ENCODE measurements around the gene KIF16B. TPM values are rescaled to one million over a fixed set of nuclear protein-coding genes. Genes with fewer than 3 reads are reported as not detected.

The KIF16B gene
- total and polyA plus RNA-seq, 2 of the 8 experiments (the other 6 are each of a cell fraction or from before 2014, with no cell fraction given) = 3.0 to 9.2 TPM

DNA sequence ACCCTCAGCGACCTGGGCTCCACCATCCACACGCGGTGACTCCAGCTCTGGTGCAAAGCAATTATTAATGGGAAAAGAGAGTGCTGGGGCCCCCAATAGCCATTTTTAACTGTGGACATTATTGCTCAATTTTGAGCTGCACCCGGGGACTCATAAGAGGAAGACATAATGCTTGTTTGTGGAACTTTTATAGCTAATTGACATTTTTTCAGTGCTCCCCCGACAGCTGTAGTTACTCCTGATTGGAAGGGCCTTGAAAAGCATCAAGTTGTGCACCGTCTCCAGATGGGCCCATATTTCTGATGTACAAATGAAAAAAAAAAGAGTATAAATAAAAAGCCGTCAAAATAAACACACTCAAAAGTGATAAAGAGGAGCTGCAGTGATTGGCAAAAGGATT is 327.0 kb downstream of the KIF16B start (continued):
- TF ChIP-seq BACH1 (IDR thresholded peaks at IDR 0.05; ENCODE audit: low read length) = no peak
- TF ChIP-seq, protein P1, sequence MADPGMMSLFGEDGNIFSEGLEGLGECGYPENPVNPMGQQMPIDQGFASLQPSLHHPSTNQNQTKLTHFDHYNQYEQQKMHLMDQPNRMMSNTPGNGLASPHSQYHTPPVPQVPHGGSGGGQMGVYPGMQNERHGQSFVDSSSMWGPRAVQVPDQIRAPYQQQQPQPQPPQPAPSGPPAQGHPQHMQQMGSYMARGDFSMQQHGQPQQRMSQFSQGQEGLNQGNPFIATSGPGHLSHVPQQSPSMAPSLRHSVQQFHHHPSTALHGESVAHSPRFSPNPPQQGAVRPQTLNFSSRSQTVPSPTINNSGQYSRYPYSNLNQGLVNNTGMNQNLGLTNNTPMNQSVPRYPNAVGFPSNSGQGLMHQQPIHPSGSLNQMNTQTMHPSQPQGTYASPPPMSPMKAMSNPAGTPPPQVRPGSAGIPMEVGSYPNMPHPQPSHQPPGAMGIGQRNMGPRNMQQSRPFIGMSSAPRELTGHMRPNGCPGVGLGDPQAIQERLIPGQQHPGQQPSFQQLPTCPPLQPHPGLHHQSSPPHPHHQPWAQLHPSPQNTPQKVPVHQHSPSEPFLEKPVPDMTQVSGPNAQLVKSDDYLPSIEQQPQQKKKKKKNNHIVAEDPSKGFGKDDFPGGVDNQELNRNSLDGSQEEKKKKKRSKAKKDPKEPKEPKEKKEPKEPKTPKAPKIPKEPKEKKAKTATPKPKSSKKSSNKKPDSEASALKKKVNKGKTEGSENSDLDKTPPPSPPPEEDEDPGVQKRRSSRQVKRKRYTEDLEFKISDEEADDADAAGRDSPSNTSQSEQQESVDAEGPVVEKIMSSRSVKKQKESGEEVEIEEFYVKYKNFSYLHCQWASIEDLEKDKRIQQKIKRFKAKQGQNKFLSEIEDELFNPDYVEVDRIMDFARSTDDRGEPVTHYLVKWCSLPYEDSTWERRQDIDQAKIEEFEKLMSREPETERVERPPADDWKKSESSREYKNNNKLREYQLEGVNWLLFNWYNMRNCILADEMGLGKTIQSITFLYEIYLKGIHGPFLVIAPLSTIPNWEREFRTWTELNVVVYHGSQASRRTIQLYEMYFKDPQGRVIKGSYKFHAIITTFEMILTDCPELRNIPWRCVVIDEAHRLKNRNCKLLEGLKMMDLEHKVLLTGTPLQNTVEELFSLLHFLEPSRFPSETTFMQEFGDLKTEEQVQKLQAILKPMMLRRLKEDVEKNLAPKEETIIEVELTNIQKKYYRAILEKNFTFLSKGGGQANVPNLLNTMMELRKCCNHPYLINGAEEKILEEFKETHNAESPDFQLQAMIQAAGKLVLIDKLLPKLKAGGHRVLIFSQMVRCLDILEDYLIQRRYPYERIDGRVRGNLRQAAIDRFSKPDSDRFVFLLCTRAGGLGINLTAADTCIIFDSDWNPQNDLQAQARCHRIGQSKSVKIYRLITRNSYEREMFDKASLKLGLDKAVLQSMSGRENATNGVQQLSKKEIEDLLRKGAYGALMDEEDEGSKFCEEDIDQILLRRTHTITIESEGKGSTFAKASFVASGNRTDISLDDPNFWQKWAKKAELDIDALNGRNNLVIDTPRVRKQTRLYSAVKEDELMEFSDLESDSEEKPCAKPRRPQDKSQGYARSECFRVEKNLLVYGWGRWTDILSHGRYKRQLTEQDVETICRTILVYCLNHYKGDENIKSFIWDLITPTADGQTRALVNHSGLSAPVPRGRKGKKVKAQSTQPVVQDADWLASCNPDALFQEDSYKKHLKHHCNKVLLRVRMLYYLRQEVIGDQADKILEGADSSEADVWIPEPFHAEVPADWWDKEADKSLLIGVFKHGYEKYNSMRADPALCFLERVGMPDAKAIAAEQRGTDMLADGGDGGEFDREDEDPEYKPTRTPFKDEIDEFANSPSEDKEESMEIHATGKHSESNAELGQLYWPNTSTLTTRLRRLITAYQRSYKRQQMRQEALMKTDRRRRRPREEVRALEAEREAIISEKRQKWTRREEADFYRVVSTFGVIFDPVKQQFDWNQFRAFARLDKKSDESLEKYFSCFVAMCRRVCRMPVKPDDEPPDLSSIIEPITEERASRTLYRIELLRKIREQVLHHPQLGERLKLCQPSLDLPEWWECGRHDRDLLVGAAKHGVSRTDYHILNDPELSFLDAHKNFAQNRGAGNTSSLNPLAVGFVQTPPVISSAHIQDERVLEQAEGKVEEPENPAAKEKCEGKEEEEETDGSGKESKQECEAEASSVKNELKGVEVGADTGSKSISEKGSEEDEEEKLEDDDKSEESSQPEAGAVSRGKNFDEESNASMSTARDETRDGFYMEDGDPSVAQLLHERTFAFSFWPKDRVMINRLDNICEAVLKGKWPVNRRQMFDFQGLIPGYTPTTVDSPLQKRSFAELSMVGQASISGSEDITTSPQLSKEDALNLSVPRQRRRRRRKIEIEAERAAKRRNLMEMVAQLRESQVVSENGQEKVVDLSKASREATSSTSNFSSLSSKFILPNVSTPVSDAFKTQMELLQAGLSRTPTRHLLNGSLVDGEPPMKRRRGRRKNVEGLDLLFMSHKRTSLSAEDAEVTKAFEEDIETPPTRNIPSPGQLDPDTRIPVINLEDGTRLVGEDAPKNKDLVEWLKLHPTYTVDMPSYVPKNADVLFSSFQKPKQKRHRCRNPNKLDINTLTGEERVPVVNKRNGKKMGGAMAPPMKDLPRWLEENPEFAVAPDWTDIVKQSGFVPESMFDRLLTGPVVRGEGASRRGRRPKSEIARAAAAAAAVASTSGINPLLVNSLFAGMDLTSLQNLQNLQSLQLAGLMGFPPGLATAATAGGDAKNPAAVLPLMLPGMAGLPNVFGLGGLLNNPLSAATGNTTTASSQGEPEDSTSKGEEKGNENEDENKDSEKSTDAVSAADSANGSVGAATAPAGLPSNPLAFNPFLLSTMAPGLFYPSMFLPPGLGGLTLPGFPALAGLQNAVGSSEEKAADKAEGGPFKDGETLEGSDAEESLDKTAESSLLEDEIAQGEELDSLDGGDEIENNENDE (IDR thresholded peaks at IDR 0.05; ENCODE audit: insufficient replicate concordance, low read length) = no peak

Measured in H1 (cell line).